ENCODE results near the gene PRR16. TPM values are rescaled to one million over a fixed set of nuclear protein-coding genes. Genes with fewer than 3 reads are reported as not detected.

PRR16 gene
- total RNA-seq, 3 donors from 2014 or later: 1.2 to 9.6 (median 3.6) TPM

DNA sequence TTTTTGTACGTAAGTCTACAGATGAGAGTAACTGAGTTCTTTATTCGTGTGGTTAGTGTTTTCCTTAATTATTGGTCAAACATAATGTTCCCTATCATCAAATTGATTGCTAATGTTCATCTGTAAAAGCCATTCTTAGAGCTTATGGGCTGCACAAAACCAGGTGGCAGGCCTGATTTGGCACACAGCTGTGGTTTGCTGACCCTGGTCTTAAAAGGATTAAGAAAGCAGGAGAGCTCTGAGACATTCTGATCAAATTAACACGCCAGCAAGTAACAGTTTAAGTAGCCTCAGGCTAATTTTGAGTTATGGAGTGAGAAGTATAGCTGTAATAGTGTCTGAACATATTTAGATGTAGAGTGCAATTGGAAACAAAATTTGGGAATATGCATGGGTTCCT lies 63.2 kb downstream of the PRR16 start:
- Histone ChIP-seq H3K36me3 (no peaks in the 10 kb centered on the region), H3K4me1 (no peaks in the 10 kb centered on the region), H3K27ac (no peak overlapping the region), H3K9me3 (no peaks in the 10 kb centered on the region), H3K27me3 (no peaks in the 10 kb centered on the region), H3K4me3 (no peak overlapping the region)
- TF ChIP-seq, protein P1, sequence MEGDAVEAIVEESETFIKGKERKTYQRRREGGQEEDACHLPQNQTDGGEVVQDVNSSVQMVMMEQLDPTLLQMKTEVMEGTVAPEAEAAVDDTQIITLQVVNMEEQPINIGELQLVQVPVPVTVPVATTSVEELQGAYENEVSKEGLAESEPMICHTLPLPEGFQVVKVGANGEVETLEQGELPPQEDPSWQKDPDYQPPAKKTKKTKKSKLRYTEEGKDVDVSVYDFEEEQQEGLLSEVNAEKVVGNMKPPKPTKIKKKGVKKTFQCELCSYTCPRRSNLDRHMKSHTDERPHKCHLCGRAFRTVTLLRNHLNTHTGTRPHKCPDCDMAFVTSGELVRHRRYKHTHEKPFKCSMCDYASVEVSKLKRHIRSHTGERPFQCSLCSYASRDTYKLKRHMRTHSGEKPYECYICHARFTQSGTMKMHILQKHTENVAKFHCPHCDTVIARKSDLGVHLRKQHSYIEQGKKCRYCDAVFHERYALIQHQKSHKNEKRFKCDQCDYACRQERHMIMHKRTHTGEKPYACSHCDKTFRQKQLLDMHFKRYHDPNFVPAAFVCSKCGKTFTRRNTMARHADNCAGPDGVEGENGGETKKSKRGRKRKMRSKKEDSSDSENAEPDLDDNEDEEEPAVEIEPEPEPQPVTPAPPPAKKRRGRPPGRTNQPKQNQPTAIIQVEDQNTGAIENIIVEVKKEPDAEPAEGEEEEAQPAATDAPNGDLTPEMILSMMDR (IDR thresholded peaks at IDR 0.05): no peak
- TF ChIP-seq POLR2AphosphoS5 (IDR thresholded peaks at IDR 0.05) (no peak), POLR2A (IDR thresholded peaks at IDR 0.05) (no peak)
- intact Hi-C loops (cut with DNase I; ENCODE audit: low total_unique reads): no loop called here
- no peak for DNase-seq (ENCODE audit: low spot score in 2 of 2)

DNA sequence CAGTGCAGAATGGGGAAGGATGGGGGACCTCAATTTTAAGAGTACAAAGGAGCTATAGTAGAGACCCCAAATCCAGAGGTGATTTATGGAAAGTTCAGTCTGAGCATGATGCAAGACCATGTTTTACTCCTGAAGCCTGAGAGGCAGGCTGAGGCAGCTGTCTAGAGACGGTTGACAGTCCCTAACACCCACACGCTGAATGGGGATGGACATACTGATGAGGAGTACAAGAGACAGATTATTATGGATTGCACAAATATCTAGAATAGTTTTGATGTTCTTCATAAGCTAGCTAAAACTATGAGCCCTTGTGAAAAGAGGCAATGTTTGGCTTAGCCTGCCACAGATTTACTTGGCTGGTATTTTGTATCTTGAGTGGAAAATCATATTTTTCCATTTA lies 64.5 kb downstream of the PRR16 start:
- H3K27ac ChIP-seq: no peak overlapping the region
- no peak overlapping the region for H3K4me3 ChIP-seq
- TF ChIP-seq POLR2AphosphoS5 (IDR thresholded peaks at IDR 0.05) (no peak), POLR2A (IDR thresholded peaks at IDR 0.05) (no peak)
- TF ChIP-seq, protein P1 (IDR thresholded peaks at IDR 0.05): no peak
- no peaks in the 10 kb centered on the region for H3K36me3 ChIP-seq
- no peaks in the 10 kb centered on the region for H3K4me1 ChIP-seq
- no peak for DNase-seq (ENCODE audit: low spot score in 2 of 2)
- no peaks in the 10 kb centered on the region for H3K27me3 ChIP-seq
- intact Hi-C loops (cut with DNase I; ENCODE audit: low total_unique reads): no loop called here
- no peaks in the 10 kb centered on the region for H3K9me3 ChIP-seq

DNA sequence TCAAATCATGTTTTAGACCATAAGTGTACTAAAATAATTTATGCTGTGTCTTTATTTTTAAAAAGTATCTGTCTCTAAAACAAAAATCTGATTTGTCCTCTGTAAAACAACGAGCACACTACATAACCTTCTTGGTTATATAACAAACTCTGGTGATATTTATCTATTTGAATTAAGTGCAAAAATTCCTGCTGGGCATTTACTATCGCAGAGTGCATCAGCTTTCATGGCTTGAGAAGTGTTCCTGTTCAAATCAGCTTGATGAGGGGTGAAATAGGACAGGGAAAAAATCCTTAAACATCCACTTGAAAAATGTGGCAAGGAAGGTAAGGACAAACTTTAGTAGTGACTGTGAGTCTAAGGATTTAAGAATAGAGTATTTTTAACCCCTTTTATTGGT lies 65.3 kb downstream of the PRR16 start:
- Histone ChIP-seq H3K27me3 (no peaks in the 10 kb centered on the region), H3K4me1 (no peaks in the 10 kb centered on the region), H3K36me3 (no peaks in the 10 kb centered on the region), H3K27ac (no peak overlapping the region), H3K9me3 (no peaks in the 10 kb centered on the region), H3K4me3 (no peak overlapping the region)
- intact Hi-C loops (cut with DNase I; ENCODE audit: low total_unique reads): no loop called here
- DNase-seq (ENCODE audit: low spot score in 2 of 2): no peak
- TF ChIP-seq, protein P1 (IDR thresholded peaks at IDR 0.05): no peak
- TF ChIP-seq POLR2AphosphoS5 (IDR thresholded peaks at IDR 0.05) (no peak), POLR2A (IDR thresholded peaks at IDR 0.05) (no peak)

DNA sequence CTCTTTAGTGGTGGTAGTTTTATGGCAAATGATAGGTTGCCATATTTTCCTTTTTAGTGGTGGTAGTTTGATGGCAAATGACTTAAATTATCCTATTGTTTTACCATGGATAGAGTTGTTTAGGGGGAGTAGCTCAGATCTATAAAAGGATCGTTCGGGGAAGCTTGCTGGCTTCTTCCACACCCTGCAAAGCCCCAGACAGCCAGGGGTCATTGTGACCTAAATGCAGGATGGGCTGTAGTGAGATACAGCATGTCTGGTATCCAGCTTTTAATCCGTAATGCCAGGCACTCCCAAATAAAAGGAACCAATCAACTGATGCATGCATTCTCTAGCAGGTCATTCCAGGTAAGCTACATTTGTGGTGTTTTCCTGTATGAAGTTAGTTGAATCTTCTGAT lies 67.1 kb downstream of the PRR16 start:
- H3K36me3 ChIP-seq: no peaks in the 10 kb centered on the region
- no peak overlapping the region for H3K4me3 ChIP-seq
- TF ChIP-seq POLR2A (IDR thresholded peaks at IDR 0.05) (no peak), POLR2AphosphoS5 (IDR thresholded peaks at IDR 0.05) (no peak)
- TF ChIP-seq, protein P1 (IDR thresholded peaks at IDR 0.05): no peak
- no peaks in the 10 kb centered on the region for H3K4me1 ChIP-seq
- H3K27ac ChIP-seq: no peak overlapping the region
- no peak for DNase-seq (ENCODE audit: low spot score in 2 of 2)
- intact Hi-C loops (cut with DNase I; ENCODE audit: low total_unique reads): no loop called here
- no peaks in the 10 kb centered on the region for H3K27me3 ChIP-seq
- no peaks in the 10 kb centered on the region for H3K9me3 ChIP-seq

DNA sequence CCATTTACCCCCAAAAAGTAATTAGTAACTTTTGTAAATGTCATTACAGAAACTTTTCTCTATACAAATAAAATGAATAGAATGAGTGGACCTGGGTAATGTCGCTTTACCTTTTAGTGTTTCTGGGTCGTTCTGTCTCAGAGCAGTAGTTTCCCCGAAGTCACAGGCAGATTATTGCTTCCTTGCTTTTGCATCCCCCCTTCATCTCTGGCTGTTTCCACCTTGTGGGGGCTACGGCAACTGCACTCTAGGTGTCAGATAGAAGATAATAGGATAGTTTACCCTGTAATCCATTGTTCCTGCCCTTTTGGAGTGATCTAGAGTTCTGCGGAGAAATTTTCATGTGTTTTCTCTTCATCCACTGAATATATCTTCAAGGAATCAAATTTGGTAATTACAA lies 68.7 kb downstream of the PRR16 start:
- TF ChIP-seq, protein P1 (IDR thresholded peaks at IDR 0.05): no peak
- no peak for TF ChIP-seq POLR2A (IDR thresholded peaks at IDR 0.05)
- DNase-seq (ENCODE audit: low spot score in 2 of 2): no peak
- Histone ChIP-seq H3K36me3 (no peaks in the 10 kb centered on the region), H3K4me1 (no peaks in the 10 kb centered on the region), H3K27me3 (no peaks in the 10 kb centered on the region), H3K9me3 (no peaks in the 10 kb centered on the region), H3K4me3 (no peak overlapping the region), H3K27ac (no peak overlapping the region)
- intact Hi-C loops (cut with DNase I; ENCODE audit: low total_unique reads): no loop called here
